Astrocyte of the cerebellum (primary cell): ENCODE measurements around the gene CCDC87.
"Not testable (repeated sequence)": the region's sequence is repeated elsewhere in the genome, so short reads cannot be mapped to it uniquely, and the experiment has no call there.

Experiments used
- DNase-seq: peaks from one replicate; pipeline ENCODE4 v3.0.0-alpha.2; 2011; ENCODE audit warnings: low read depth
- H3K4me3 ChIP-seq: 2 replicates; pipeline ENCODE4 v1.5.1; 2011; ENCODE audit warnings: mild to moderate bottlenecking, low read depth, low read length, moderate library complexity
- CTCF ChIP-seq: IDR thresholded peaks from 2 replicates; pipeline ENCODE4 v1.5.1; 2012; ENCODE audit warnings: low read length, low read depth, moderate library complexity, mild to moderate bottlenecking; ENCODE audit errors: missing control alignments
- in situ Hi-C: cut with HindIII; loops from 2 replicates; pipeline ENCODE4 v1.10.0; 2017; ENCODE audit warnings: low sequenced_read_pairs

CCDC87 gene

DNA sequence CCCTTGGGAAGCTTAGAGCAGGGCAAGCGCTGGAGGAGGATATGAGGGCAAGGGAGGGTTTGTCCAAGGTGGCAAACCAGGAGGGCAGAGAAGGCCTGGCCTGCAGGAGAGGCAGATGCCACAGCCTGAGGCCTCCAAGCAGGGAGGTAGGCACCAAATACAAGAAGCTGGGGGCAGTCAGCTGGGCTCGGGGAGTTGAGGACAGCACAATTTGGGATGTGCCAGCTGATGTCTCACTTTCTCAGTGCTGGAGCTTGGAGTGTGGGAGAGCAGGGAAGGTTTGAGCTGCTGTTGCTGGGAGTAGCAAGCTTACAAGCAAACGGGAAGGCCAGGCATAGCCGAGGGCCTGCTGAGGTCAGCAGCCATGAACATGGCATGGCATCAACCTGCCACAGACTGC lies 51.0 kb downstream of the CCDC87 start:
- no peak overlapping the region for H3K4me3 ChIP-seq
- no peak for TF ChIP-seq CTCF
- DNase-seq, result no peak
- in situ Hi-C loops, result no loop called here

- H3K4me3 ChIP-seq, DNase-seq, in situ Hi-C loops: not testable (repeated sequence)
Measured at GRCh38 chr11:66540598-66540997, 52.3 kb downstream of the CCDC87 start.
